HCT116 (cell line): Measurements from ENCODE around the gene FAM13A. TPM values are rescaled to one million over a fixed set of nuclear protein-coding genes. Genes with fewer than 3 reads are reported as not detected.

Experiments
- ATAC-seq: fragments of 200-7000 bp; cut with Tn5 transposase; 2 replicates; pipeline ENCODE4 v1.9.1; 2020; ENCODE audit warnings: mild to moderate bottlenecking, moderate library complexity
- BruUV-seq: library from RNA; stranded (reverse); fragments of 400-500 nt; replicated peaks from 2 replicates; lab custom pipeline; 2021; lab: Mats Ljungman, UMichigan
- CTCF ChIA-PET: fragments of 300-600 bp; sonication (Branson Sonifier 250); formaldehyde crosslinking; loops from one replicate; lab custom pipeline; 2021; ENCODE audit warnings: antibody characterized with exemption; lab: Charles Lee
- POLR2A ChIA-PET: fragments of 300-600, 350-600 bp; sonication (Branson Sonifier 250); formaldehyde crosslinking; loops from one replicate; lab custom pipeline; 2021; ENCODE audit warnings: antibody characterized with exemption; lab: Charles Lee
- RAD21 ChIA-PET, 2 experiments: fragments of 300-600 bp; sonication (Branson Sonifier 250); formaldehyde crosslinking; loops; one replicate each; lab custom pipeline; 2023; ENCODE audit warnings: low total read pairs in 2 of 2; ENCODE audit not compliant: uncharacterized antibody in 2 of 2, unreplicated experiment in 2 of 2, low non-redundant PET in 1 of 2; lab: Charles Lee
- DNase-seq: peaks from one replicate; pipeline ENCODE4 v3.0.0-alpha.2; 2010; ENCODE audit warnings: low read depth, low spot score
- H2AFZ ChIP-seq: fragments of 200-600 bp; shearing (Covaris generic), sonication (generic); 2 replicates; pipeline ENCODE4 v1.6.1; 2017; ENCODE audit warnings: low read depth, mixed run types, mixed read lengths, antibody characterized with exemption, low read length; ENCODE audit not compliant: poor library complexity, severe bottlenecking
- H3K27ac ChIP-seq: 2 replicates; pipeline ENCODE4 v1.5.1; 2012; ENCODE audit warnings: low read depth, low read length
- H3K27me3 ChIP-seq: fragments of 200-600 bp; sonication (generic); 2 replicates; pipeline ENCODE4 v1.6.1; 2016; ENCODE audit warnings: mixed run types, low read length, mixed read lengths; ENCODE audit not compliant: insufficient read depth
- H3K36me3 ChIP-seq, 2 experiments: fragments of 200-500 bp in 1 of 2; fragments of 200-600 bp in 1 of 2; sonication (Bioruptor generic) in 1 of 2; sonication (generic) in 1 of 2; 2 replicates each; pipeline versions ENCODE4 v1.5.1 to v1.6.1; 2014 to 2016; ENCODE audit warnings: low read length in 2 of 2, inconsistent platforms in 1 of 2, mixed read lengths in 1 of 2, mixed run types in 1 of 2; ENCODE audit not compliant: insufficient read depth in 2 of 2, control insufficient read depth in 1 of 2
- H3K4me1 ChIP-seq, 2 experiments: fragments of 200-600 bp in 1 of 2; sonication (generic) in 1 of 2; 2 replicates each; pipeline versions ENCODE4 v1.5.1 to v1.6.1; 2012 to 2017; ENCODE audit warnings: low read length in 2 of 2, inconsistent platforms in 1 of 2, mild to moderate bottlenecking in 1 of 2, mixed read lengths in 1 of 2, mixed run types in 1 of 2, moderate library complexity in 1 of 2; ENCODE audit not compliant: insufficient read depth in 2 of 2, control insufficient read depth in 1 of 2
- H3K4me2 ChIP-seq: fragments of 200-600 bp; sonication (generic); 2 replicates; pipeline ENCODE4 v1.6.1; 2017; ENCODE audit warnings: mixed run types, low read length, mixed read lengths
- H3K4me3 ChIP-seq, 2 experiments: fragments of 200-600 bp in 1 of 2; sonication (generic) in 1 of 2; replicated peaks in 1 of 2; 2 replicates each; pipeline ENCODE4 v1.5.1; 2011 to 2016; ENCODE audit warnings: low read length in 2 of 2, control low read depth in 1 of 2, low read depth in 1 of 2, mild to moderate bottlenecking in 1 of 2, mixed read lengths in 1 of 2, mixed run types in 1 of 2
- H3K79me2 ChIP-seq: fragments of 200-600 bp; sonication (generic); 2 replicates; pipeline ENCODE4 v1.6.1; 2017; ENCODE audit warnings: mild to moderate bottlenecking, mixed run types, low read length, moderate library complexity, mixed read lengths; ENCODE audit not compliant: insufficient read depth
- H3K9ac ChIP-seq: fragments of 200-600 bp; sonication (generic); 2 replicates; pipeline ENCODE4 v1.6.1; 2016; ENCODE audit warnings: low read length, mixed read lengths
- H3K9me2 ChIP-seq: fragments of 200-600 bp; sonication (generic), shearing (Covaris generic); 2 replicates; pipeline ENCODE4 v1.6.1; 2017; ENCODE audit warnings: mixed run types, mild to moderate bottlenecking, moderate library complexity; ENCODE audit not compliant: insufficient read depth
- H3K9me3 ChIP-seq, 2 experiments: fragments of 200-500 bp in 1 of 2; fragments of 200-600 bp in 1 of 2; sonication (Bioruptor generic) in 1 of 2; sonication (generic) in 1 of 2; 2 replicates each; pipeline ENCODE4 v1.6.1; 2014 to 2017; ENCODE audit warnings: low read length in 2 of 2, mixed read lengths in 2 of 2, inconsistent platforms in 1 of 2, low read depth in 1 of 2, mild to moderate bottlenecking in 1 of 2, mixed run types in 1 of 2, moderate library complexity in 1 of 2; ENCODE audit not compliant: control insufficient read depth in 1 of 2, insufficient read depth in 1 of 2
- H4K20me1 ChIP-seq: fragments of 200-600 bp; sonication (generic), shearing (Covaris generic); 2 replicates; pipeline ENCODE4 v1.6.1; 2017; ENCODE audit warnings: mixed run types, mild to moderate bottlenecking, moderate library complexity; ENCODE audit not compliant: insufficient read depth
- CBX3 ChIP-seq: IDR thresholded peaks from 2 replicates; pipeline ENCODE4 v1.6.1; 2012; ENCODE audit warnings: low read depth
- EGR1 ChIP-seq: IDR thresholded peaks from 2 replicates; pipeline ENCODE4 v1.6.1; 2012; ENCODE audit warnings: low read depth
- EZH2 ChIP-seq: fragments of 200-600 bp; sonication (generic); IDR thresholded peaks from 2 replicates; pipeline ENCODE4 v1.6.1; 2017; ENCODE audit warnings: antibody characterized with exemption, mixed run types
- FOSL1 ChIP-seq: IDR thresholded peaks from 2 replicates; pipeline ENCODE4 v1.6.1; 2012; ENCODE audit warnings: low read depth
- JUND ChIP-seq: IDR thresholded peaks from 2 replicates; pipeline ENCODE4 v1.6.1; 2012
- POLR2A ChIP-seq: IDR thresholded peaks from 2 replicates; pipeline ENCODE4 v1.7.0; 2011; ENCODE audit warnings: borderline replicate concordance; ENCODE audit not compliant: insufficient read depth, insufficient read length; ENCODE audit errors: extremely low read depth
- POLR2AphosphoS5 ChIP-seq: IDR thresholded peaks from 2 replicates; pipeline ENCODE4 v1.6.1; 2011; ENCODE audit warnings: mild to moderate bottlenecking, low read depth, low read length, moderate library complexity
- SIN3A ChIP-seq: IDR thresholded peaks from 2 replicates; pipeline ENCODE4 v1.6.1; 2012; ENCODE audit warnings: low read depth
- SRF ChIP-seq: IDR thresholded peaks from 2 replicates; pipeline ENCODE4 v1.6.1; 2012; ENCODE audit warnings: low read depth
- YY1 ChIP-seq: IDR thresholded peaks from 2 replicates; pipeline ENCODE4 v1.6.1; 2011; ENCODE audit warnings: low read length, low read depth, moderate library complexity, mild to moderate bottlenecking; ENCODE audit not compliant: insufficient replicate concordance; ENCODE audit errors: extremely low read depth
- ZFX ChIP-seq: fragments of 450-650 bp; IDR thresholded peaks from 2 replicates; pipeline ENCODE4 v1.6.1; 2017
- ZNF274 ChIP-seq: fragments of 200-500 bp; sonication (Bioruptor generic); IDR thresholded peaks from 2 replicates; pipeline ENCODE4 v1.6.1; 2014; ENCODE audit warnings: mild to moderate bottlenecking, low read depth, low read length, inconsistent platforms
- intact Hi-C: fragments of 100-400 bp; cut with micrococcal nuclease; formaldehyde crosslinking; loops from 2 replicates; pipeline ENCODE4 v1.10.0; 2022
- total RNA-seq: library from RNA; stranded (reverse); gene quantifications from one replicate; pipeline ENCODE4 v1.2.1, GENCODE V29; 2021; ENCODE audit not compliant: unreplicated experiment
- TF ChIP-seq, protein P1 (sequence below): IDR thresholded peaks from 2 replicates; pipeline ENCODE4 v1.6.1; 2012
- TF ChIP-seq, protein P2 (sequence below): IDR thresholded peaks from 2 replicates; pipeline ENCODE4 v1.6.1; 2012
- TF ChIP-seq, protein P3 (sequence below): IDR thresholded peaks from 2 replicates; pipeline ENCODE4 v1.6.1; 2012; ENCODE audit warnings: low read depth
- TF ChIP-seq, protein P4 (sequence below): IDR thresholded peaks from 2 replicates; pipeline ENCODE4 v1.6.1; 2011; ENCODE audit warnings: mild to moderate bottlenecking, low read length, moderate library complexity; ENCODE audit not compliant: insufficient replicate concordance; ENCODE audit errors: extremely low read depth
- TF ChIP-seq, protein P5 (sequence below), 3 experiments: fragments of 200-600 bp in 1 of 3; sonication (generic) in 1 of 3; IDR thresholded peaks in 2 of 3; conservative IDR thresholded peaks in 1 of 3; 2 replicates each; pipeline ENCODE4 v1.5.1; 2012 to 2017; ENCODE audit warnings: low read depth in 2 of 3, low read length in 2 of 3, antibody characterized with exemption in 1 of 3, borderline replicate concordance in 1 of 3, control low read depth in 1 of 3, mild to moderate bottlenecking in 1 of 3, mixed read lengths in 1 of 3, mixed run types in 1 of 3, moderate library complexity in 1 of 3; ENCODE audit not compliant: insufficient read depth in 1 of 3

Gene FAM13A
- total RNA-seq, 1 experiment from 2014 or later, result 17.2 TPM

DNA sequence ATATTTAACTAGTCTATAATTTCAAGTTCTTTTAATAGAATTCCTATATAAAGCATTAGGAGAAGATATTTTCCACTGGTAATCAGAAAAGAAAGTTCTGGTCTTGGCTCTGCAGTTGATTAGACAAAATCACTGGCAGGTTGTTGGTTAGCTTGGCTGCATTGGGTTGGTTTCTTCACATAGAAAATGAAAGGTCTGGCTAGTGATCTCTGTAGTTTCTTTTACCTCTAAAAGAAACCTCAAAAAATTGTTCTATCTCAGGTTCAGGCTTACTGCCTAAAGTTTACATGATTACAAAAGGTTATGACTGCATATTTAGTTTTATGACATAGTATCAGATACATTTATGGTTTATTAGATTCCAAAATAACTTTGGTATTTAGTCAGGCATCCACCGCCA is 263.5 kb downstream of the FAM13A start (continued):
- TF ChIP-seq FOSL1 (no peak), EZH2 (no peak), EGR1 (no peak), ZFX (no peak), YY1 (no peak), POLR2AphosphoS5 (no peak), POLR2A (no peak), CBX3 (no peak)
- TF ChIP-seq, protein P1, sequence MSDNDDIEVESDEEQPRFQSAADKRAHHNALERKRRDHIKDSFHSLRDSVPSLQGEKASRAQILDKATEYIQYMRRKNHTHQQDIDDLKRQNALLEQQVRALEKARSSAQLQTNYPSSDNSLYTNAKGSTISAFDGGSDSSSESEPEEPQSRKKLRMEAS, result no peak

DNA sequence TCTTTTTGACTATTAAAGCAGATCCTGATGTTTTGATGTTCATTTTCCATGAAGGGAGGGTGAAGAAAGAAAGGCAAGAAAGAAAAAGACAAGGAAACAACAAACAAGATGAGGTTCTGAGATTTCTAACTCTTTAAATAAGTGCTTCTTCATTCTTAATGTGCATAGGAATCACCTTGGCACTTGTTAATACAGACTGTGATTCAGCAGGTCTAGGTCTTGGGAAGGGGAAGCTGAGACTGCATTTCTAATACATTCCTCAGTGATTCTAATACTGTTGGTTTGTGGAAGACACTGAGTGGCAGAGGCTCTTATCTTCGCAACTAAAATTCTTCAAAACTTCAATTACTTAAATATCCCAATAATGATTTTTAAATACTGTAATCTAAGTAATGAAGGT is 264.2 kb downstream of the FAM13A start:
- ATAC-seq, result no peak
- no peak overlapping the region for H3K9ac ChIP-seq
- RAD21 ChIA-PET, result no interaction called here
- DNase-seq, result no peak
- no TSS peak for BruUV-seq
- no peak overlapping the region for H2AFZ ChIP-seq
- H3K36me3 ChIP-seq, result no peaks in the 10 kb centered on the region
- no peaks in the 10 kb centered on the region for H3K27me3 ChIP-seq
- TF ChIP-seq SIN3A (no peak), JUND (no peak), ZNF274 (no peak), POLR2AphosphoS5 (no peak), YY1 (no peak), CBX3 (no peak), EGR1 (no peak), SRF (no peak), EZH2 (no peak)
- TF ChIP-seq, protein P2, sequence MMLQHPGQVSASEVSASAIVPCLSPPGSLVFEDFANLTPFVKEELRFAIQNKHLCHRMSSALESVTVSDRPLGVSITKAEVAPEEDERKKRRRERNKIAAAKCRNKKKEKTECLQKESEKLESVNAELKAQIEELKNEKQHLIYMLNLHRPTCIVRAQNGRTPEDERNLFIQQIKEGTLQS, result no peak
- TF ChIP-seq, protein P1, result no peak
- TF ChIP-seq, protein P3, sequence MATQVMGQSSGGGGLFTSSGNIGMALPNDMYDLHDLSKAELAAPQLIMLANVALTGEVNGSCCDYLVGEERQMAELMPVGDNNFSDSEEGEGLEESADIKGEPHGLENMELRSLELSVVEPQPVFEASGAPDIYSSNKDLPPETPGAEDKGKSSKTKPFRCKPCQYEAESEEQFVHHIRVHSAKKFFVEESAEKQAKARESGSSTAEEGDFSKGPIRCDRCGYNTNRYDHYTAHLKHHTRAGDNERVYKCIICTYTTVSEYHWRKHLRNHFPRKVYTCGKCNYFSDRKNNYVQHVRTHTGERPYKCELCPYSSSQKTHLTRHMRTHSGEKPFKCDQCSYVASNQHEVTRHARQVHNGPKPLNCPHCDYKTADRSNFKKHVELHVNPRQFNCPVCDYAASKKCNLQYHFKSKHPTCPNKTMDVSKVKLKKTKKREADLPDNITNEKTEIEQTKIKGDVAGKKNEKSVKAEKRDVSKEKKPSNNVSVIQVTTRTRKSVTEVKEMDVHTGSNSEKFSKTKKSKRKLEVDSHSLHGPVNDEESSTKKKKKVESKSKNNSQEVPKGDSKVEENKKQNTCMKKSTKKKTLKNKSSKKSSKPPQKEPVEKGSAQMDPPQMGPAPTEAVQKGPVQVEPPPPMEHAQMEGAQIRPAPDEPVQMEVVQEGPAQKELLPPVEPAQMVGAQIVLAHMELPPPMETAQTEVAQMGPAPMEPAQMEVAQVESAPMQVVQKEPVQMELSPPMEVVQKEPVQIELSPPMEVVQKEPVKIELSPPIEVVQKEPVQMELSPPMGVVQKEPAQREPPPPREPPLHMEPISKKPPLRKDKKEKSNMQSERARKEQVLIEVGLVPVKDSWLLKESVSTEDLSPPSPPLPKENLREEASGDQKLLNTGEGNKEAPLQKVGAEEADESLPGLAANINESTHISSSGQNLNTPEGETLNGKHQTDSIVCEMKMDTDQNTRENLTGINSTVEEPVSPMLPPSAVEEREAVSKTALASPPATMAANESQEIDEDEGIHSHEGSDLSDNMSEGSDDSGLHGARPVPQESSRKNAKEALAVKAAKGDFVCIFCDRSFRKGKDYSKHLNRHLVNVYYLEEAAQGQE, result no peak
- TF ChIP-seq, protein P4, sequence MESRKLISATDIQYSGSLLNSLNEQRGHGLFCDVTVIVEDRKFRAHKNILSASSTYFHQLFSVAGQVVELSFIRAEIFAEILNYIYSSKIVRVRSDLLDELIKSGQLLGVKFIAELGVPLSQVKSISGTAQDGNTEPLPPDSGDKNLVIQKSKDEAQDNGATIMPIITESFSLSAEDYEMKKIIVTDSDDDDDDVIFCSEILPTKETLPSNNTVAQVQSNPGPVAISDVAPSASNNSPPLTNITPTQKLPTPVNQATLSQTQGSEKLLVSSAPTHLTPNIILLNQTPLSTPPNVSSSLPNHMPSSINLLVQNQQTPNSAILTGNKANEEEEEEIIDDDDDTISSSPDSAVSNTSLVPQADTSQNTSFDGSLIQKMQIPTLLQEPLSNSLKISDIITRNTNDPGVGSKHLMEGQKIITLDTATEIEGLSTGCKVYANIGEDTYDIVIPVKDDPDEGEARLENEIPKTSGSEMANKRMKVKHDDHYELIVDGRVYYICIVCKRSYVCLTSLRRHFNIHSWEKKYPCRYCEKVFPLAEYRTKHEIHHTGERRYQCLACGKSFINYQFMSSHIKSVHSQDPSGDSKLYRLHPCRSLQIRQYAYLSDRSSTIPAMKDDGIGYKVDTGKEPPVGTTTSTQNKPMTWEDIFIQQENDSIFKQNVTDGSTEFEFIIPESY, result no peak
- TF ChIP-seq, protein P5, sequence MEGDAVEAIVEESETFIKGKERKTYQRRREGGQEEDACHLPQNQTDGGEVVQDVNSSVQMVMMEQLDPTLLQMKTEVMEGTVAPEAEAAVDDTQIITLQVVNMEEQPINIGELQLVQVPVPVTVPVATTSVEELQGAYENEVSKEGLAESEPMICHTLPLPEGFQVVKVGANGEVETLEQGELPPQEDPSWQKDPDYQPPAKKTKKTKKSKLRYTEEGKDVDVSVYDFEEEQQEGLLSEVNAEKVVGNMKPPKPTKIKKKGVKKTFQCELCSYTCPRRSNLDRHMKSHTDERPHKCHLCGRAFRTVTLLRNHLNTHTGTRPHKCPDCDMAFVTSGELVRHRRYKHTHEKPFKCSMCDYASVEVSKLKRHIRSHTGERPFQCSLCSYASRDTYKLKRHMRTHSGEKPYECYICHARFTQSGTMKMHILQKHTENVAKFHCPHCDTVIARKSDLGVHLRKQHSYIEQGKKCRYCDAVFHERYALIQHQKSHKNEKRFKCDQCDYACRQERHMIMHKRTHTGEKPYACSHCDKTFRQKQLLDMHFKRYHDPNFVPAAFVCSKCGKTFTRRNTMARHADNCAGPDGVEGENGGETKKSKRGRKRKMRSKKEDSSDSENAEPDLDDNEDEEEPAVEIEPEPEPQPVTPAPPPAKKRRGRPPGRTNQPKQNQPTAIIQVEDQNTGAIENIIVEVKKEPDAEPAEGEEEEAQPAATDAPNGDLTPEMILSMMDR (IDR thresholded peaks at IDR 0.05 in 2 of 3, conservative IDR thresholded peaks at IDR 0.05 in 1 of 3; ENCODE audit: borderline replicate concordance in 1 of 3, insufficient read depth in 1 of 3, low read depth in 2 of 3, low read length in 2 of 3), result no peak
- H3K9me2 ChIP-seq, result no peaks in the 10 kb centered on the region
- intact Hi-C loops, result no loop called here
- POLR2A ChIA-PET, result no interaction called here
- H3K4me1 ChIP-seq, result peaks cover 0 to 4% of the 10 kb centered on the region in 2 experiments; a peak in 1 of 4 replicates
- H3K9me3 ChIP-seq, result no peaks in the 10 kb centered on the region
- no peak overlapping the region for H3K4me2 ChIP-seq
- H4K20me1 ChIP-seq, result no peaks in the 10 kb centered on the region
- H3K79me2 ChIP-seq, result no peaks in the 10 kb centered on the region
- H3K27ac ChIP-seq, result no peak overlapping the region
- CTCF ChIA-PET, result interaction anchor here (1.2 kb wide), 1 partner anchor 253 kb away, joined by 4 read pairs; no protein-coding TSS in a partner anchor
- no peak overlapping the region for H3K4me3 ChIP-seq
